Ishikawa (cell line): Measurements from ENCODE around the gene ARL5B.

Source experiments
- EP300 ChIP-seq: IDR thresholded peaks from 2 replicates; pipeline ENCODE4 v1.6.1; 2012; ENCODE audit warnings: borderline replicate concordance
- FOXM1 ChIP-seq: IDR thresholded peaks from 2 replicates; pipeline ENCODE4 v1.6.1; 2012; ENCODE audit warnings: low read depth, borderline replicate concordance
- RAD21 ChIP-seq: IDR thresholded peaks from 2 replicates; pipeline ENCODE4 v1.6.1; 2012; ENCODE audit warnings: low read depth

DNA sequence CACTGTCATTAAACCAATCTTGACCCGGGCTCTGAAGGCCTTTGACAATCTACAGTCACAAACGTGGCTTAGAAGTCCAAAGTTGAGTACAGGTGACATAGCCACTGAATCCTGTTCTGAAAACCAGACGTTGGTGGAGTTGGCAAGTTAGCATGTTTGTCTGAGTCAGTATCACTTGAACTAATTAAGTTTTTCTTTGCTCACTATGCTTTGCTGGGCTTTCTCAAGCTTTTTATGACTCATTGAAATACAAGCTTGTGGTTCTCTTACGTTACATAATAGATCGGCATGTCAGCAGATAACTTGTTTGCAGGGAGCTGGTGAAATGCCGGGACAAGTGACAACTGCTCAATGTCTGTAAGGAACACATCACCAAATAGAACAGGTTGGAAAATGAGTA lies 53.8 kb downstream of the ARL5B start:
- TF ChIP-seq FOXM1 (no peak), EP300 (no peak), RAD21 (no peak)
